ENCODE data around the gene CNTN6. TPM values are rescaled to one million over a fixed set of nuclear protein-coding genes. Genes with fewer than 3 reads are reported as not detected.

CNTN6 gene
- polyA plus RNA-seq, 1 donor (not counting 4 experiments of a cell fraction or from before 2014, with no cell fraction given), result not detected

GRCh38 chr3:1131166-1131565, 38.3 kb downstream of the CNTN6 start:
- H3K79me2 ChIP-seq (ENCODE audit: control insufficient read depth, insufficient read depth, low read length), result no peaks in the 10 kb centered on the region
- DNase-seq (ENCODE audit: low read depth, low spot score) (no peak), FAIRE-seq (no peak)
- TF ChIP-seq EZH2 (IDR thresholded peaks at IDR 0.05; ENCODE audit: low read length), result no peak
- TF ChIP-seq CTCF (optimal IDR thresholded peaks at IDR 0.05 in 1 of 3, IDR thresholded peaks at IDR 0.05 in 1 of 3, conservative IDR thresholded peaks at IDR 0.05 in 1 of 3; ENCODE audit: extremely low read depth in 1 of 3, insufficient read depth in 2 of 3, low read length in 3 of 3), result no peak
- no peak overlapping the region for H3K4me2 ChIP-seq (ENCODE audit: control insufficient read depth, extremely low read depth, insufficient read depth, low read depth, low read length)
- H3K4me3 ChIP-seq (ENCODE audit: control insufficient read depth in 2 of 3, extremely low read depth in 1 of 3, insufficient read depth in 2 of 3, low read depth in 1 of 3, low read length in 3 of 3), result no peak overlapping the region
- H3K9me3 ChIP-seq (ENCODE audit: control insufficient read depth, low read depth, low read length), result no peaks in the 10 kb centered on the region
- H4K20me1 ChIP-seq (ENCODE audit: control insufficient read depth, extremely low read depth, insufficient read depth, low read length), result no peaks in the 10 kb centered on the region
- H3K36me3 ChIP-seq (ENCODE audit: control insufficient read depth in 2 of 2, extremely low read depth in 1 of 2, insufficient read depth in 2 of 2, low read length in 2 of 2), result no peaks in the 10 kb centered on the region
- no peak overlapping the region for H2AFZ ChIP-seq (ENCODE audit: control insufficient read depth, low read length)
- H3K4me1 ChIP-seq (ENCODE audit: control insufficient read depth, extremely low read depth, insufficient read depth, low read length), result no peaks in the 10 kb centered on the region
- no peak overlapping the region for H3K9ac ChIP-seq (ENCODE audit: control insufficient read depth, extremely low read depth, insufficient read depth, low read length)
- dilution Hi-C loops (cut with MboI; ENCODE audit: extremely low pct_ligation_motif_present, low sequenced_read_pairs), result no loop called here
- no peaks in the 10 kb centered on the region for H3K9me1 ChIP-seq (ENCODE audit: control insufficient read depth, extremely low read depth, insufficient read depth, low read length)
- H3K27me3 ChIP-seq (ENCODE audit: control insufficient read depth, extremely low read depth, insufficient read depth, low read length), result no peaks in the 10 kb centered on the region
- no peak overlapping the region for H3K27ac ChIP-seq (ENCODE audit: control insufficient read depth, insufficient read depth, low read length)

GRCh38 chr3:1135194-1135593, 42.4 kb downstream of the CNTN6 start:
- Histone ChIP-seq H3K4me2 (ENCODE audit: control insufficient read depth, extremely low read depth, insufficient read depth, low read depth, low read length) (no peak overlapping the region), H3K79me2 (ENCODE audit: control insufficient read depth, insufficient read depth, low read length) (no peaks in the 10 kb centered on the region), H3K4me3 (ENCODE audit: control insufficient read depth in 2 of 3, extremely low read depth in 1 of 3, insufficient read depth in 2 of 3, low read depth in 1 of 3, low read length in 3 of 3) (no peak overlapping the region), H4K20me1 (ENCODE audit: control insufficient read depth, extremely low read depth, insufficient read depth, low read length) (no peaks in the 10 kb centered on the region), H3K9ac (ENCODE audit: control insufficient read depth, extremely low read depth, insufficient read depth, low read length) (no peak overlapping the region), H3K9me1 (ENCODE audit: control insufficient read depth, extremely low read depth, insufficient read depth, low read length) (no peaks in the 10 kb centered on the region), H3K27ac (ENCODE audit: control insufficient read depth, insufficient read depth, low read length) (no peak overlapping the region), H3K36me3 (ENCODE audit: control insufficient read depth in 2 of 2, extremely low read depth in 1 of 2, insufficient read depth in 2 of 2, low read length in 2 of 2) (no peaks in the 10 kb centered on the region), H2AFZ (ENCODE audit: control insufficient read depth, low read length) (no peak overlapping the region), H3K27me3 (ENCODE audit: control insufficient read depth, extremely low read depth, insufficient read depth, low read length) (no peaks in the 10 kb centered on the region), H3K4me1 (ENCODE audit: control insufficient read depth, extremely low read depth, insufficient read depth, low read length) (no peaks in the 10 kb centered on the region), H3K9me3 (ENCODE audit: control insufficient read depth, low read depth, low read length) (no peaks in the 10 kb centered on the region)
- dilution Hi-C loops (cut with MboI; ENCODE audit: extremely low pct_ligation_motif_present, low sequenced_read_pairs), result no loop called here
- DNase-seq (ENCODE audit: low read depth, low spot score) (no peak), FAIRE-seq (no peak)
- no peak for TF ChIP-seq CTCF (optimal IDR thresholded peaks at IDR 0.05 in 1 of 3, IDR thresholded peaks at IDR 0.05 in 1 of 3, conservative IDR thresholded peaks at IDR 0.05 in 1 of 3; ENCODE audit: extremely low read depth in 1 of 3, insufficient read depth in 2 of 3, low read length in 3 of 3)
- TF ChIP-seq EZH2 (IDR thresholded peaks at IDR 0.05; ENCODE audit: low read length), result no peak

Measured in keratinocyte (primary cell).